Activated CD8-positive, alpha-beta memory T cell treated with anti-CD3 and anti-CD28 coated beads for 1 hour (primary cell): ENCODE measurements around the gene TMEM127.
"Not testable (repeated sequence)": the region's sequence is repeated elsewhere in the genome, so short reads cannot be mapped to it uniquely, and the experiment has no call there.

Experiments used
- DNase-seq, 2 donors: peaks; one replicate each; pipeline ENCODE4 v3.0.0-alpha.2; 2020; ENCODE audit warnings: low read depth in 1 of 2; ENCODE audit errors: extremely low read depth in 1 of 2

Gene TMEM127

GRCh38 chr2:96264656-96265348 is 995 bp downstream of the TMEM127 start:
- DNase-seq = no peak

GRCh38 chr2:96264086-96264485 is 1.7 kb downstream of the TMEM127 start:
- no peak for DNase-seq

DNA sequence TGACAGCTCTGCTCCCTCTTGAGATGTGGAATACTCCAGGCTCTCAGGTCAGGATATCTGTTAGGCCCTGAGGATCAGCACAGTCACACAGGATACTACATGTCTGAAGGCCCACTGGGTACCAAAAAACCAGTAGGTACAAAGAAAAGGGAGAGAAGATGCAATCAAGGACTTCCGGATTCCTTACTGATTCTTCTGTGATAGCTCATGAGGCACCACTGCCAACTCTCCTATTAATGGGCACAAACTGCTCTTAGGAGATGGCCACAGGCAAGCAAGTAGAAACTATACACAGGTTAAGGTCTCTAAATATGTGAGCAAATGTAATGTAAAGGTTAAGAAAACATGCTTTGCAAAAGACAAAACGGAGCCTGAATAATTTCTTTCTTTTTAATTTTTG is 3.5 kb downstream of the TMEM127 start:
- DNase-seq = no peak

DNA sequence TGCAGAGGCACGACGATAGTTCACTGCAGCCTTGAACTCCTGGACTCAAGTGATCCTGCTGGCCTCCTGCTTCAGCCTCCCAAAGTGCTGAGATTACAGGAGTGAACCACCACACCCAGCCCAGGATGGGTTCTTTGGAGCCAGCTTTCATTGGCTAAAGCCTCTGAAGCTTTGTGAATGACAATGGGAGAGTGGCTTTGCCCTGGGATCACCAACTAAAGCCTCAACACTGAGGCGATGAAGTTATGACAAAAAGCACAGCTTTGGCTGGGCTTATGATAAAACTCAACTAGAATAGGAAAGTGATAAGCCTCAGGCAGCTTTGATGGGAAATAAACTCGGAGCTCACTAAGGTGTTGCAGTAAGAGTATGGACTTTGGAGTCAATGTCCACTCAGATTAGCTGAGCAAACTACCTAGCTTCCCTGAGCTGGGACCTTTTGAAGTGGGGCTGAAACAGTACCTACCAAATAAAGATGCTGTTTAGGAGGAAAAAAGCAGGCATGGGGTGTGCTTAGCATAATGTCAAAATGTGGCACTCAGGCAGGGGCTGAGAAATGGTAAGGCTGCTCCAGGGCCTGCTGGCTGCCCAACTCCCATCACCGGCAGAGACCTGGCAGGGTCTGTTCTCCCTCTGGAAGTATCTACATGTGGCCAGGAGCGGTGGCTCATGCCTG is 4.3 kb downstream of the TMEM127 start:
- DNase-seq = no peak

DNA sequence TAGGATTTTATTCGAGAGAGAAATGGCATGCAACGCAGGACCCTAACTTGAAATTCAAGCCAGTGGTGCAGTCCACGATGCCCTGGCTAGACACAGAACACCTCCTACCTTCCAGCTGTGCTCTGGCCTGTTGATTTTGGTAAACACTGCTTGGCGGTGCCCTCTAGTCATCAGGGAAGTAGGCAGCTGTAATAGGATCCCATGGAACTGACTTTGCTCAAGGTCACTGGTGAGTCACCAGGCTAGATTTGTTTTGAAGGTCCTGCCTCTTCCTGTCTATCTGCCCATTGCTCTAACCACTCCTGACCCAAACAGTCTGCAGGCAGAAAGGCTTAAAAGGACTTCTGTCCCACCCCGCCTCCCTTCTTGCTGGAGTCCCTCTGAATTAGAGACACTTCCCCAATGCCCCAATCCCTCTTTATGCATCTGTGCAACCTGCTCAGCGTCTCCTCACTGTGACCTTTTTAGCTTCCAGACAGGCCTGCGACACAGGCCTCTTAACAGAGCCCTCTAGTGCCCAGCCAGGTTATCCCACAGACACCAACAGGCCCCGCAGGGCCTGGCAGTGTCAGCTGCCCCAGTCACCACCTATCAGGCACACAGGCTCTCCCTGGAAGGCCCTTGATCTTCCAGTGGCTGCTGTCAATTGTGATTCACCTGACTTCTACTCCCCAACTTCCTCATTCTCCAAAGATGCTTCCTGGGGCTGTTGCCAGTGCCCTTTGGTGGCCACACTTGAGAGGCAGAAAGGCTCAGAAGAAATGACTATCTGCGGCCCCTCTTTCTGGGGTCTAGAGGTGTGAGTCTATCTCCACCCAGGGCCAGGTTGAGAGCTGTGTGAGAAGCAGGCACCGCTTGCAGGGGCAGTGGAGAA is 5.2 kb downstream of the TMEM127 start:
- no peak for DNase-seq

DNA sequence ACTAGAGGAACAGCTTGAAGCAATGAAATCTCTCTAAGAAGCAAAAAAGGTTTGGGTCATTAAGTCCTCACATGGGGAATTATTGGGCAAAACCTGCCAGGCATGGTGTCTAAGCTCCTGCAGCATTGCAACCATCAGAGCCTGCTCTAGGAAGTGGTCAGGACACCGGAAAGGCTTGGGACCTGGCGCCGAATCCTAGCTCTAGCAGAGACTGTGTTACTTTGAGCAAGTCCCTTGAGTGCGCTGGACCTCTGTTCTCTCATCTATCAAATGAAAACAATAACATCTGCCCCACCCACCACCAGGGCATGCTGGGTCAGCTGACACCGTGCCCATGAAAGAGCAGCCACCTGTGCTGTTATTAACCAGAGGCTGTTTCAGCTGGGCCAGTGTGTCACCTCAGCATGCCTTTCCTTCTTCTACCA is 6.3 kb downstream of the TMEM127 start:
- no peak for DNase-seq

DNA sequence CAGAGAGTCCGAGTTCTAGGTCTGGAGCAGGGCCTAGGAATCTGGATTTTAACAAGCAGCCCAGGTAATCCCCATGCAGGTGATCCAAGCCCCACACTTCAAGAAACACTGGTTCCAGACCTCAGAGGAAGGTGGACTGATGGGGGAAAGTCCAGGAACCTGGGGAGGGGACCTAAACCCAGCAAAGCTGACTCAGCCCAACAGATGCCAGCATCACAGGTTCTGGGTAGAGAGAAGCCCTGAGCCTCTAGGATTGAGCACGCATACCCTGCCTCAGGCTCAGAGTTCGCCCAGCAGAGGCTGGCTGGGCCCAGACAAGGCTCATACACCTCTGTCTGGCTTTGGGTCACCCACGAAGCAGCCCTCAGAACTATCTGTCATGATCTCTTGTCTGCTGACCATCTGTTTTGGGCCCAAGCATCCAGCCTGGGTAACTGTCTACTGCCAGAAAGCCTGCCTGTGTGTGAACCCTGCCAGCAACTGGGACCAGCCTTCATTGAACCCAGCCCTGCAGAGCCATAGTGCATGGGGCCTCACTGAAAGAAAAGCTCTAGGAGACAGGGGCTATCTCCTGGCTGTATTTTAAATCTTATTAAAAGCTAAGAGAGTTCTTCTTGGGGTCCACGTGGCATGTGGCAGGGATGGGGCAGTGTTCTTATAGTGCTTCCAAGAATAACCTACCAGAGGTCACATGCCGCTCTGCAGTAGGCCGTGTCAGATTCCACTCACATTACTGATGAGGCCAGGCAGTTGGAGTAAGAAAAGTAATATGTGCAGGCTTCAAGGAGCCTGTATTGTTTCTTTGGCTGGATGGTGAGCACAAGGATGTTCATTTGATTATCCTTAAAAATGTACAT is 7.4 kb downstream of the TMEM127 start:
- DNase-seq = no peak

GRCh38 chr2:96257744-96258143 is 8.1 kb downstream of the TMEM127 start:
- DNase-seq = not testable (repeated sequence)

GRCh38 chr2:96256611-96257113 is 9.1 kb downstream of the TMEM127 start:
- DNase-seq = no peak

DNA sequence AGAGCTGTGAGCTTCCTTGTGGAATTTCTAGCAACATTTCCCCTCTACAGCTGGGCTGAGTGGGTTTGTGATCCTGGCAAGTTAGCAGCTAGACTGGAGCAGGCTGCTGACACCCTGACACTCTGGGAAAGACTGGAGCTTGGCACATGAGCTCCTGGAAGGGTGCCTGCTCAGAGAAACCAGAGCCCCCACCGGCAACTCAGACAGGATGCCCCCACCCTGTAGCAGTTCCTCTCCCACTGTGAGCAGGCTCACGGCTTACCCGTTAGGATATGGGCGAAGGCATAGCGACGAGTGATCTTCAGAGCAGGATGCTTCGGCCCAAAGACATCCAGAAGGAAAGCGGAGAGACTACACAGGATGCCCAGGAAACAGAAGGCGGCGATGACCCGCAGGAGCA is 11.2 kb downstream of the TMEM127 start:
- DNase-seq = no peak

DNA sequence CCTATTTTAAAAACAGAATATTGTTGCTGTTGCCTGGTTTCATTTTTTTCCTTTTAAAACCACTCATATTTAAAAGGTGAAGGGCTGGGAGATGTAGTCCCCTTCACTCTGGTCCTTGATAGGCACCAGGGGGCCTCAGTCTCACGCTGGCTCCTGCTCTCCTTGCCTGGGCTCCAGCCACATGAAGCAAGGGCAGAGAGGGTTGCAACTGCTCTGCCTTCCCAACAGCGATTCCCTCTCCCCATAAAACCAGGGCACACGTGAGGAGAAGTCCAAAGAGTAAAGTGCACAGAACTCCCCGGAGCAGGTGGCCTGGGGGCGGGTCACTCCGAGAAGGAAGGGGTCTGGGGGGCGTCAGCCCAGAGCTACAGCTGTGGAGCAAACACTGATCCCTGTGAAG is 12.8 kb downstream of the TMEM127 start:
- no peak for DNase-seq

GRCh38 chr2:96252526-96252925 is 13.3 kb downstream of the TMEM127 start:
- no peak for DNase-seq

GRCh38 chr2:96251721-96252292 is 14.0 kb downstream of the TMEM127 start:
- no peak for DNase-seq

- no peak for DNase-seq
Measured at GRCh38 chr2:96250188-96250587, 15.6 kb downstream of the TMEM127 start.

DNA sequence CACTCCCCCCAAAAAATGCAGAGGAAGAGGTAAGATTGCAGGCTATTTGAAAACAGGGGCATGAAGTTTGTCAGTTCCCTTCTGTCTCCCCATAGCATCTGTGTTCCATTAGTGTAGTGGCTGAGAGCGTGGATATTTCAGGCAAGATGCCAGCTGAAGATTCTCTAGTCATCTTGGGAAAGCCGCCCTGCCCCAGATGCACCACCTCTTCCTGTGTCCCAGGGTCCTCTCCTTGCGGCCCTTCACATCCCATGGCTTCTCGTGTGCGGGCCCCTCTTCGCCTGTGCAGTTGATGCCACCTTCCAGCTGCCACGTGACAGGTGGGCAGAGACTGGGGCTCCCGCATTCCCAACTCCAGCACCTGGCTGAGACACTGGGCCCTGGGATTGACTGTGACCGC is 16.1 kb downstream of the TMEM127 start:
- DNase-seq = no peak

GRCh38 chr2:96248624-96249023 is 17.2 kb downstream of the TMEM127 start:
- DNase-seq = no peak

GRCh38 chr2:96247896-96248295 is 17.9 kb downstream of the TMEM127 start:
- no peak for DNase-seq

GRCh38 chr2:96247009-96247408 is 18.8 kb downstream of the TMEM127 start:
- no peak for DNase-seq

GRCh38 chr2:96245609-96246390 is 20.0 kb downstream of the TMEM127 start:
- no peak for DNase-seq
